Parathyroid adenoma (tissue), 2 donors: Measurements from ENCODE around the gene DMD.

Experiments used
- H2AFZ ChIP-seq: fragments of 300-600 bp; sonication (generic); one replicate; pipeline ENCODE4 v1.7.0; 2017; ENCODE audit warnings: antibody characterized with exemption, mild to moderate bottlenecking
- H3K27ac ChIP-seq: fragments of 300-600 bp; sonication (generic); one replicate; pipeline ENCODE4 v1.7.0; 2017
- H3K27me3 ChIP-seq: fragments of 300-600 bp; sonication (generic); one replicate; pipeline ENCODE4 v1.7.0; 2017; ENCODE audit warnings: low read length; ENCODE audit not compliant: control insufficient read depth, insufficient read depth
- H3K36me3 ChIP-seq: fragments of 300-600 bp; sonication (generic); one replicate; pipeline ENCODE4 v1.7.0; 2017; ENCODE audit warnings: low read length; ENCODE audit not compliant: control insufficient read depth, insufficient read depth
- H3K4me1 ChIP-seq: fragments of 300-600 bp; sonication (generic); one replicate; pipeline ENCODE4 v1.7.0; 2017; ENCODE audit warnings: control low read depth
- H3K4me2 ChIP-seq: fragments of 300-600 bp; sonication (generic); one replicate; pipeline ENCODE4 v1.7.0; 2017; ENCODE audit warnings: low read length
- H3K4me3 ChIP-seq: fragments of 300-600 bp; sonication (generic); one replicate; pipeline ENCODE4 v1.7.0; 2017; ENCODE audit warnings: low read depth, low read length
- H3K79me2 ChIP-seq: fragments of 300-600 bp; sonication (generic); one replicate; pipeline ENCODE4 v1.7.0; 2017; ENCODE audit warnings: control low read depth
- H3K9ac ChIP-seq: fragments of 300-600 bp; sonication (generic); one replicate; pipeline ENCODE4 v1.7.0; 2017; ENCODE audit warnings: mild to moderate bottlenecking
- H3K9me3 ChIP-seq: fragments of 300-600 bp; sonication (generic); one replicate; pipeline ENCODE4 v1.7.0; 2017; ENCODE audit warnings: low read length; ENCODE audit not compliant: control insufficient read depth
- TF ChIP-seq, protein P1 (sequence below): fragments of 300-600 bp; sonication (generic); IDR thresholded peaks from one replicate; pipeline ENCODE4 v1.7.0; 2017; ENCODE audit warnings: antibody characterized with exemption, mild to moderate bottlenecking
- donor health status: primary hyperparathyroidism.

DMD gene

DNA sequence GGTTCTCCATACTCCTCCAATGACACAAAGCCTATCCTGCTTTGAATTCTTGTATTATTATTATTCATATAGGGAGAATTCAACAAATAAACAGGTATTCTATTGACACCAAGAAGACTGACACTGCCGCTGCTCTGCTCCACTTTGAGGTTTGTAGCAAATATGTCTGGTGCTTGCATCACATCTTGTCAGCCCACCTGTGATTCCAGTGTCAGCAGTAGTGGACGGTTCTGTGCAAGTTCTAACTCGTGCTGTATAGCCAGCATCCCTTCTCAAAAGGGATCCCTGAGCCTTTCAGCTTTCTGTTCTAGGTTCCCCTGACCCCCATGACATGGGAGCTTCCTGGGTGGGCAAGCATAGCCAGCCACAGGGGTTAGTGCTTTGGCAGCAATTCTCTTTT lies 1843.5 kb downstream of the DMD start:
- H3K79me2 ChIP-seq: no peaks in the 10 kb centered on the region
- no peak overlapping the region for H3K4me2 ChIP-seq
- TF ChIP-seq, protein P1, sequence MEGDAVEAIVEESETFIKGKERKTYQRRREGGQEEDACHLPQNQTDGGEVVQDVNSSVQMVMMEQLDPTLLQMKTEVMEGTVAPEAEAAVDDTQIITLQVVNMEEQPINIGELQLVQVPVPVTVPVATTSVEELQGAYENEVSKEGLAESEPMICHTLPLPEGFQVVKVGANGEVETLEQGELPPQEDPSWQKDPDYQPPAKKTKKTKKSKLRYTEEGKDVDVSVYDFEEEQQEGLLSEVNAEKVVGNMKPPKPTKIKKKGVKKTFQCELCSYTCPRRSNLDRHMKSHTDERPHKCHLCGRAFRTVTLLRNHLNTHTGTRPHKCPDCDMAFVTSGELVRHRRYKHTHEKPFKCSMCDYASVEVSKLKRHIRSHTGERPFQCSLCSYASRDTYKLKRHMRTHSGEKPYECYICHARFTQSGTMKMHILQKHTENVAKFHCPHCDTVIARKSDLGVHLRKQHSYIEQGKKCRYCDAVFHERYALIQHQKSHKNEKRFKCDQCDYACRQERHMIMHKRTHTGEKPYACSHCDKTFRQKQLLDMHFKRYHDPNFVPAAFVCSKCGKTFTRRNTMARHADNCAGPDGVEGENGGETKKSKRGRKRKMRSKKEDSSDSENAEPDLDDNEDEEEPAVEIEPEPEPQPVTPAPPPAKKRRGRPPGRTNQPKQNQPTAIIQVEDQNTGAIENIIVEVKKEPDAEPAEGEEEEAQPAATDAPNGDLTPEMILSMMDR: no peak
- no peak overlapping the region for H3K4me3 ChIP-seq
- no peak overlapping the region for H2AFZ ChIP-seq
- H3K27ac ChIP-seq: no peak overlapping the region
- no peaks in the 10 kb centered on the region for H3K36me3 ChIP-seq
- H3K4me1 ChIP-seq: no peaks in the 10 kb centered on the region
- H3K9ac ChIP-seq: no peak overlapping the region
- H3K9me3 ChIP-seq: no peaks in the 10 kb centered on the region
- H3K27me3 ChIP-seq: no peaks in the 10 kb centered on the region

DNA sequence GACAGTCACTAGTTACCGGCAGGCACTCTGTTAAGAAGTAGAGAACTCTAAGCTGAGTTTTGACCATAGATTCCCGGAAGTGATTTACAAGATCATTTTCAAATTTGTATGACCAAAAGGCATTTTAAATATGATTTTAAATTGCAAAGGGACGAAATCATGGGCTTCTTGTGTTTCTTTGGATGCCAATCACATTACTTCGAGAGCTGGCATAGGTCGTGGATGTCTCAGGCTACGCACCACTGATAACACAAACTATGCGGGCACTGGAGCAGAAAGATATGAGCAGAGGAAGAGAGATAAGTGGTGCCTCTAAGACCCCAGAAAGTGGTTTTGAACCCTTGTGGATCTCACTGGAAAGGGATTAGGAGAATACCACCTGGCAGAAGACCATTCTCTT lies 1845.3 kb downstream of the DMD start:
- Histone ChIP-seq H3K4me1 (no peaks in the 10 kb centered on the region), H3K36me3 (no peaks in the 10 kb centered on the region), H3K79me2 (no peaks in the 10 kb centered on the region), H3K9me3 (no peaks in the 10 kb centered on the region), H2AFZ (no peak overlapping the region), H3K4me2 (no peak overlapping the region), H3K27me3 (no peaks in the 10 kb centered on the region), H3K4me3 (no peak overlapping the region), H3K9ac (no peak overlapping the region), H3K27ac (no peak overlapping the region)
- TF ChIP-seq, protein P1: no peak

DNA sequence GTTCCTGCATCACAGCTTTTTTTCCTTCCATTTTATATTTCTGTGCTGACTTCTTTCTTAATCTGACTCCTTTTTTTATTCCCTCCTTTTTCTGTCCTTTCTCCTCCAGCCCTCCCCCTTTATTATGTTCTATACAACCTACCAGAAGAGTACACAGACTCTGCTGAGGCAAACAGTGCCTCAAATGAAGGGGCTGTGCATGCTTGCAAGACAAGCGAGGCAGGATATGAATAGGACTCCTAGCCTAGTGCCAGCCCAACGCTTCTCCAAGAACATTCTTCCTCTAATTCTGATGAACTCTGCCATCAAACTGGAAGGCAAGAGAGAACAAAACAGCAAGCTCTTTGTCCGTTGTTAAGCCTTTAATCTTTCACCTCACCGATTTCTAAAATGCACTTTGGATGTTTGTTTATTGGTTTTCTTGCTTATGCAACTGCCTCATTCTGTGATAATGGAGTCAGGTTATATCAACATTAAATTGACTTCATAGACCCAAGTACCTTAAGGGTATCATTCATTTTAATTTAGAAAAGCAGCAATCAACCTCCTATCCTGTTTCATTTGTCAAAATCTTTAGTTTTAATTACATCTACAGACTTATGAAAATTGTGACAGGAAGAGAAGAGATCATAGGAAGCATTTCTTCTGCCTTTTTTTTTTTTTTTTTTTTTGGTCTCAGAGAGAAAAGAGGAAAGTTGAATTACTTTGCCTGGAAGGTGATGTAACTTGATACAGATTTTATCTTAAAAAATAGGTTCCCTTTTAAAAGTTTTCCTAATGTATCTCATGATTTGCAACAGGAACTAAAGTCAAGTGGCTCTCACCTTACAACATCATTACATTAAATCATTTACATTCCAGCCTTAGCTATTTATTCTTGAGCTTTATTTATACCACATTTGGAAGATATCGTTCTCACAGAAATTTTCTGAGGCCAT lies 1854.8 kb downstream of the DMD start:
- H3K9ac ChIP-seq: no peak overlapping the region
- no peaks in the 10 kb centered on the region for H3K27me3 ChIP-seq
- TF ChIP-seq, protein P1: no peak
- no peak overlapping the region for H2AFZ ChIP-seq
- H3K4me1 ChIP-seq: no peaks in the 10 kb centered on the region
- H3K9me3 ChIP-seq: no peaks in the 10 kb centered on the region
- H3K27ac ChIP-seq: no peak overlapping the region
- H3K4me3 ChIP-seq: no peak overlapping the region
- no peaks in the 10 kb centered on the region for H3K36me3 ChIP-seq
- H3K4me2 ChIP-seq: no peak overlapping the region
- no peaks in the 10 kb centered on the region for H3K79me2 ChIP-seq

DNA sequence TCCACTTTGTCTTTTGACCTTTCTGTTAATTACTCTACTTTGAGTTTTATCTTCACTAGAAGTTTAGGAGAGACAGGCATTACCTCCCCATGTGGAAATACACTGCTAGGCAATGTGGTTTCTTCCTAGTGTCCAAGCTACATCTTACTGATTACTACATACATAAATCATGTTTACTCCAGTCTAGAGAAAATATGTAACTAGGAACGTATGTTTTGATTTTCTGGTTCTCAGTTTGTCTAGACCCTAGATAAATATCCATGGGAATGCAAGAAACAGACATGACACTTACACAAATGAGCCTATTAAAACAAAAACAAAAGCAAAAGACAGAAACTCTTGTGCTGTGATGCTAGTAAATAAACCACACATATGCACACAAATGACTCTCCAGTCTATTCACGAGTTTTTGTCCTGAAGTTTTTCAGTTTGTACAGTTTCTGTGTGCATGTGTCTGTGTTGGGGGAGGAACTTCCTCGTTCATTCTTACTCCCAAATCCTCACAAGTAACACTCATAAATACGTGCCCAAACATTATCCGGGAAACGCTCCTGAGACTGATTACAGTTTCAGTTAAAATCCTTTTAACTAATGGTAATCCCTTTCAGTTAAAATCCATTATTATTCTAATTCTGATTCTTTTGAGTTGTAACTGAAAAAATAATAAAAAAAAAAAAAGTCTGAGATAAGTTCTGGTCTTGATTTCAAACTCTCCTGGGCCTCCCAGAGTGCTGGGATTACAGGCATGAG lies 1856.0 kb downstream of the DMD start:
- Histone ChIP-seq H2AFZ (no peak overlapping the region), H3K4me1 (no peaks in the 10 kb centered on the region), H3K79me2 (no peaks in the 10 kb centered on the region), H3K9ac (no peak overlapping the region), H3K4me3 (no peak overlapping the region), H3K36me3 (no peaks in the 10 kb centered on the region), H3K27me3 (no peaks in the 10 kb centered on the region), H3K27ac (no peak overlapping the region), H3K4me2 (no peak overlapping the region), H3K9me3 (no peaks in the 10 kb centered on the region)
- TF ChIP-seq, protein P1: no peak
